Osteoblast (primary cell): ENCODE measurements around the gene PARD6A. TPM values are rescaled to one million over a fixed set of nuclear protein-coding genes. Genes with fewer than 3 reads are reported as not detected.

ENCODE experiments used
- DNase-seq: peaks from one replicate; pipeline ENCODE4 v3.0.0; 2011; ENCODE audit warnings: low spot score, mixed read lengths; ENCODE audit not compliant: insufficient read length; ENCODE audit errors: missing footprints
- H2AFZ ChIP-seq: 2 replicates; pipeline ENCODE4 v1.6.0; 2011; ENCODE audit warnings: mild to moderate bottlenecking, low read length
- H3K27ac ChIP-seq: 2 replicates; pipeline ENCODE4 v1.5.1; 2011; ENCODE audit warnings: mild to moderate bottlenecking, low read depth, low read length, moderate library complexity
- H3K27me3 ChIP-seq: 2 replicates; pipeline ENCODE4 v1.6.0; 2012; ENCODE audit warnings: mild to moderate bottlenecking, control low read depth, inconsistent platforms, low read length, moderate library complexity; ENCODE audit not compliant: insufficient read depth
- H3K36me3 ChIP-seq: 2 replicates; pipeline ENCODE4 v1.5.1; 2011; ENCODE audit warnings: mild to moderate bottlenecking, low read length, control low read depth, moderate library complexity; ENCODE audit not compliant: insufficient read depth
- H3K4me1 ChIP-seq: 2 replicates; pipeline ENCODE4 v1.5.1; 2011; ENCODE audit warnings: mild to moderate bottlenecking, low read length, control low read depth, moderate library complexity; ENCODE audit not compliant: insufficient read depth
- H3K4me2 ChIP-seq: 2 replicates; pipeline ENCODE4 v1.6.0; 2011; ENCODE audit warnings: mild to moderate bottlenecking, low read length; ENCODE audit not compliant: insufficient read depth
- H3K4me3 ChIP-seq: fragments of 200-600 bp; sonication (generic); 3 replicates; pipeline ENCODE4 v1.5.1; 2012; ENCODE audit warnings: mild to moderate bottlenecking, low read length, inconsistent platforms; ENCODE audit not compliant: insufficient read depth
- H3K79me2 ChIP-seq: 2 replicates; pipeline ENCODE4 v1.6.0; 2012; ENCODE audit warnings: mild to moderate bottlenecking, low read length, control low read depth, inconsistent platforms; ENCODE audit not compliant: insufficient read depth
- H3K9me3 ChIP-seq: 2 replicates; pipeline ENCODE4 v1.5.1; 2011; ENCODE audit warnings: low read depth, low read length, control low read depth
- H4K20me1 ChIP-seq: 2 replicates; pipeline ENCODE4 v1.6.0; 2012; ENCODE audit warnings: mild to moderate bottlenecking, low read length, control low read depth; ENCODE audit not compliant: insufficient read depth
- CTCF ChIP-seq: IDR thresholded peaks from 2 replicates; pipeline ENCODE4 v1.5.1; 2011; ENCODE audit warnings: mild to moderate bottlenecking, low read depth, low read length, moderate library complexity; ENCODE audit errors: extremely low read depth
- total RNA-seq: library from RNA; depleted of rRNA; stranded (reverse); fragments of >200 nt; gene quantifications from 2 replicates; pipeline ENCODE4 v1.2.3, GENCODE V29; 2012

PARD6A gene
- total RNA-seq, 1 donor = 2.9 TPM

GRCh38 chr16:67636713-67637112 is 24.0 kb upstream of the PARD6A start:
- Histone ChIP-seq H3K4me3 (no peak overlapping the region), H4K20me1 (no peaks in the 10 kb centered on the region), H3K4me2 (no peak overlapping the region), H3K27ac (no peak overlapping the region), H3K36me3 (peaks cover 33% of the 10 kb centered on the region), H2AFZ (no peak overlapping the region), H3K9me3 (no peaks in the 10 kb centered on the region), H3K27me3 (no peaks in the 10 kb centered on the region), H3K4me1 (peaks cover under 1% of the 10 kb centered on the region), H3K79me2 (no peaks in the 10 kb centered on the region)
- no peak for DNase-seq
- no peak for TF ChIP-seq CTCF

GRCh38 chr16:67637625-67638024 is 23.1 kb upstream of the PARD6A start:
- H4K20me1 ChIP-seq = no peaks in the 10 kb centered on the region
- no peak overlapping the region for H3K27ac ChIP-seq
- peaks cover 33% of the 10 kb centered on the region for H3K36me3 ChIP-seq
- no peak overlapping the region for H3K4me2 ChIP-seq
- no peak overlapping the region for H2AFZ ChIP-seq
- peaks cover 8% of the 10 kb centered on the region for H3K4me1 ChIP-seq
- H3K27me3 ChIP-seq = no peaks in the 10 kb centered on the region
- H3K4me3 ChIP-seq = no peak overlapping the region
- H3K79me2 ChIP-seq = no peaks in the 10 kb centered on the region
- no peak for TF ChIP-seq CTCF
- DNase-seq = no peak
- H3K9me3 ChIP-seq = no peaks in the 10 kb centered on the region

- no peak overlapping the region for H3K4me2 ChIP-seq
- H3K9me3 ChIP-seq = no peaks in the 10 kb centered on the region
- H2AFZ ChIP-seq = peak overlapping the region; percentile 16
- H3K27ac ChIP-seq = no peak overlapping the region
- H3K36me3 ChIP-seq = peaks cover 21% of the 10 kb centered on the region
- DNase-seq = peak; percentile 92
- no peak for TF ChIP-seq CTCF
- no peak overlapping the region for H3K4me3 ChIP-seq
- no peaks in the 10 kb centered on the region for H4K20me1 ChIP-seq
- H3K79me2 ChIP-seq = no peaks in the 10 kb centered on the region
- peaks cover 29% of the 10 kb centered on the region for H3K27me3 ChIP-seq
- H3K4me1 ChIP-seq = peaks cover 8% of the 10 kb centered on the region
These were observed 18.7 kb upstream of the PARD6A start for GRCh38 chr16:67641779-67642708.

GRCh38 chr16:67644038-67644437 is 16.7 kb upstream of the PARD6A start:
- peaks cover 8% of the 10 kb centered on the region for H3K4me1 ChIP-seq
- H3K4me2 ChIP-seq = no peak overlapping the region
- no peak overlapping the region for H2AFZ ChIP-seq
- no peak overlapping the region for H3K27ac ChIP-seq
- H4K20me1 ChIP-seq = no peaks in the 10 kb centered on the region
- no peak for DNase-seq
- peaks cover 47% of the 10 kb centered on the region for H3K27me3 ChIP-seq
- no peaks in the 10 kb centered on the region for H3K9me3 ChIP-seq
- H3K4me3 ChIP-seq = no peak overlapping the region
- no peak for TF ChIP-seq CTCF
- H3K36me3 ChIP-seq = peaks cover 2% of the 10 kb centered on the region
- no peaks in the 10 kb centered on the region for H3K79me2 ChIP-seq
